Type B pancreatic cell (in vitro differentiated cells): ENCODE measurements around the gene RPH3AL. TPM values are rescaled to one million over a fixed set of nuclear protein-coding genes. Genes with fewer than 3 reads are reported as not detected.

ENCODE experiments used
- DNase-seq: peaks from one replicate; pipeline ENCODE4 v3.0.0; 2021; ENCODE audit warnings: mixed read lengths; ENCODE audit not compliant: unreplicated experiment; ENCODE audit errors: extremely low spot score
- H3K27ac Mint-ChIP-seq: 2 replicates; pipeline ENCODE4 v1.8.0; 2021; ENCODE audit warnings: mild to moderate bottlenecking, mixed read lengths
- H3K27me3 Mint-ChIP-seq: 2 replicates; pipeline ENCODE4 v1.8.0; 2021; ENCODE audit warnings: mixed read lengths
- H3K36me3 Mint-ChIP-seq: 2 replicates; pipeline ENCODE4 v1.8.0; 2021; ENCODE audit warnings: mixed read lengths
- H3K4me1 Mint-ChIP-seq: one replicate; pipeline ENCODE4 v1.8.0; 2021; ENCODE audit warnings: mixed read lengths; ENCODE audit not compliant: unreplicated experiment
- H3K4me3 Mint-ChIP-seq: 2 replicates; pipeline ENCODE4 v1.8.0; 2021; ENCODE audit warnings: mild to moderate bottlenecking, mixed read lengths
- H3K9me3 Mint-ChIP-seq: 2 replicates; pipeline ENCODE4 v1.8.0; 2021; ENCODE audit warnings: mixed read lengths
- total RNA-seq: library from RNA; stranded (reverse); gene quantifications from 2 replicates; pipeline ENCODE4 v1.2.1, GENCODE V29; 2021; ENCODE audit warnings: low replicate concordance
- TF ChIP-seq, protein P1 (sequence below): fragments of 200-600 bp; sonication (generic); conservative IDR thresholded peaks from 2 replicates; pipeline ENCODE4 v1.5.0; 2021; ENCODE audit warnings: antibody characterized with exemption, mild to moderate bottlenecking

RPH3AL gene
- total RNA-seq, 1 donor from 2014 or later = 13.5 TPM

- peaks cover 5% of the 10 kb centered on the region for H3K36me3 Mint-ChIP-seq
- H3K4me1 Mint-ChIP-seq = peaks cover 25% of the 10 kb centered on the region
- peaks cover 12% of the 10 kb centered on the region for H3K27me3 Mint-ChIP-seq
- DNase-seq = no peak
- no peak overlapping the region for H3K27ac Mint-ChIP-seq
- H3K9me3 Mint-ChIP-seq = no peaks in the 10 kb centered on the region
- no peak overlapping the region for H3K4me3 Mint-ChIP-seq
- TF ChIP-seq, protein P1, sequence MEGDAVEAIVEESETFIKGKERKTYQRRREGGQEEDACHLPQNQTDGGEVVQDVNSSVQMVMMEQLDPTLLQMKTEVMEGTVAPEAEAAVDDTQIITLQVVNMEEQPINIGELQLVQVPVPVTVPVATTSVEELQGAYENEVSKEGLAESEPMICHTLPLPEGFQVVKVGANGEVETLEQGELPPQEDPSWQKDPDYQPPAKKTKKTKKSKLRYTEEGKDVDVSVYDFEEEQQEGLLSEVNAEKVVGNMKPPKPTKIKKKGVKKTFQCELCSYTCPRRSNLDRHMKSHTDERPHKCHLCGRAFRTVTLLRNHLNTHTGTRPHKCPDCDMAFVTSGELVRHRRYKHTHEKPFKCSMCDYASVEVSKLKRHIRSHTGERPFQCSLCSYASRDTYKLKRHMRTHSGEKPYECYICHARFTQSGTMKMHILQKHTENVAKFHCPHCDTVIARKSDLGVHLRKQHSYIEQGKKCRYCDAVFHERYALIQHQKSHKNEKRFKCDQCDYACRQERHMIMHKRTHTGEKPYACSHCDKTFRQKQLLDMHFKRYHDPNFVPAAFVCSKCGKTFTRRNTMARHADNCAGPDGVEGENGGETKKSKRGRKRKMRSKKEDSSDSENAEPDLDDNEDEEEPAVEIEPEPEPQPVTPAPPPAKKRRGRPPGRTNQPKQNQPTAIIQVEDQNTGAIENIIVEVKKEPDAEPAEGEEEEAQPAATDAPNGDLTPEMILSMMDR = no peak
These were observed 29.4 kb downstream of the RPH3AL start for GRCh38 chr17:323181-323580.

GRCh38 chr17:322006-322780, 30.4 kb downstream of the RPH3AL start:
- TF ChIP-seq, protein P1 = no peak
- Mint-ChIP-seq H3K27ac (no peak overlapping the region), H3K27me3 (peaks cover 12% of the 10 kb centered on the region), H3K4me1 (peaks cover 25% of the 10 kb centered on the region), H3K36me3 (peaks cover 5% of the 10 kb centered on the region), H3K4me3 (no peak overlapping the region), H3K9me3 (no peaks in the 10 kb centered on the region)
- DNase-seq = no peak

DNA sequence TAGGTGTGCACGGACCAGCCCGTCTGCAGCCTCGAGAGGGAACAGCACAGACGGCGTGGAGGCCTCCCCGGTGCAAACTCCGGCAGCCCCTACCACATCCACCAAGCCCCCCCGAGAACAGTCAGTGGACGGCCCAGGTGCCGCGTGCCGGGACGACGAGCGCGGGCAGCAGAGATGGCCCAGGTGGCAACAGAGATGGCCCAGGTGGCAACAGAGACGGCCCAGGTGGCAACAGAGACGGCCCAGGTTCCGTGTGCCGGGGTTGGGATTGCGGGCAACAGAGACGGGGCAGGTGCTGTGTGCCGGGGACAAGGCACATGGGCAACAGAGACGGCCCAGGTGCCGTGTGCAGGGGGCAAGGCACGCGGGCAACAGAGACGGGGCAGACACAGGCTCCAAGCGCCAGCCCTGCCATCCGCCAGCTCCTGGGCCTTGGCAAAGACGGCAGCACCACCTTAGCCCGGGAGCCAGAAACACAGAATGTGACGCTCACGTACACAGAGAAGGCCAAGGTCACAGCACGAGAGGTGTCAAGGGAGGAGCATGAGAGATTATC, 31.1 kb downstream of the RPH3AL start:
- no peak overlapping the region for H3K4me3 Mint-ChIP-seq
- peaks cover 12% of the 10 kb centered on the region for H3K27me3 Mint-ChIP-seq
- no peak overlapping the region for H3K27ac Mint-ChIP-seq
- DNase-seq = no peak
- TF ChIP-seq, protein P1 = no peak
- peaks cover 5% of the 10 kb centered on the region for H3K36me3 Mint-ChIP-seq
- no peaks in the 10 kb centered on the region for H3K9me3 Mint-ChIP-seq
- H3K4me1 Mint-ChIP-seq = peaks cover 25% of the 10 kb centered on the region

DNA sequence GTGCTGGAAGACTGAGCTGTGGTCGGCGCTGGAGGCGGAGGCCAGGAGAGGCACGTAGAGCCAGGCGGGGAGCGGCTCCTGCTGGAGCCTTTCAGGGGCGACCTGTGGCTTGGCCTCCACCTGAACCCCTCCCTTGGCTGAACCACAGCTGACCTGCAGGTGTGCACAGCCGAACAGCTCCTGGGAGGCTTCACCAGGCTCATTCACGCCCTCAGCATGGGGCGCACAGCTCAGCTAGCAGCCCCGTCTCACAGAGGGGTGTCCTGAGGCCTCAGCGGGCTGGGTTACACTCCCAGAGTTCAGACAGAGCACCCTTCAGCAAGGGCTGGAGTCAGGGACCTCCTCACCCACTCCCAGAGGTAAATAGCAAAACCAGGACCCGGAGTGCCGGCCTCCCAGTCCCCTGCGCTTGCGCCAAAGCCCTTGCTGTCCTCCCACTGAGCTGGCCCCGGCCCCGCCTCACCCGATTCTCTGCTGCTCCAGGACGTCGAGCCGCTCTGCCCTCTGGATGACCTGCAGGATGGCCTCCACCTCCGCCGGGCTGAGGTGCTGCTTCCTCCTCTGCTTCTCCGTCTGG, 31.7 kb downstream of the RPH3AL start:
- Mint-ChIP-seq H3K4me3 (no peak overlapping the region), H3K27me3 (peaks cover 12% of the 10 kb centered on the region), H3K36me3 (peaks cover 5% of the 10 kb centered on the region), H3K9me3 (peaks cover 3% of the 10 kb centered on the region), H3K4me1 (peaks cover 25% of the 10 kb centered on the region), H3K27ac (no peak overlapping the region)
- DNase-seq = no peak
- TF ChIP-seq, protein P1 = no peak

- Mint-ChIP-seq H3K4me1 (peaks cover 25% of the 10 kb centered on the region), H3K27ac (no peak overlapping the region), H3K36me3 (peaks cover 10% of the 10 kb centered on the region), H3K4me3 (no peak overlapping the region), H3K27me3 (peaks cover 12% of the 10 kb centered on the region), H3K9me3 (peaks cover 11% of the 10 kb centered on the region)
- TF ChIP-seq, protein P1 = no peak
- DNase-seq = no peak
These were observed 32.5 kb downstream of the RPH3AL start for GRCh38 chr17:320139-320538.
